K562 (cell line): ENCODE results near the gene PXMP2.

Experiments
- CBX5 ChIP-seq: IDR thresholded peaks from 2 replicates; pipeline ENCODE4 v1.6.1; 2014; ENCODE audit warnings: low read depth, borderline replicate concordance
- CTCF ChIP-seq, 3 experiments: IDR thresholded peaks in 2 of 3; conservative IDR thresholded peaks in 1 of 3; 2 replicates each; pipeline ENCODE4 v1.5.1; 2011 to 2012; ENCODE audit warnings: low read length in 3 of 3, mild to moderate bottlenecking in 3 of 3, control low read depth in 2 of 3, improper control_type of control experiment in 1 of 3, inconsistent platforms in 1 of 3, low read depth in 1 of 3, mixed read lengths in 1 of 3, moderate library complexity in 1 of 3; ENCODE audit not compliant: insufficient read depth in 2 of 3
- GABPA ChIP-seq: fragments of 200-800 bp; sonication (Bioruptor generic); conservative IDR thresholded peaks from 2 replicates; pipeline ENCODE4 v1.6.1; 2016; ENCODE audit warnings: low read depth, missing genetic modification characterization, missing compliant biosample characterization
- HIVEP1 ChIP-seq: fragments of 250-450 bp; sonication (Bioruptor Pico); IDR thresholded peaks from 2 replicates; pipeline ENCODE4 v1.4.0; 2020; ENCODE audit warnings: mild to moderate bottlenecking
- HLTF ChIP-seq: fragments of 450-650 bp; IDR thresholded peaks from 2 replicates; pipeline ENCODE4 v1.6.1; 2016
- IFI16 ChIP-seq: fragments of 250-450 bp; sonication (Bioruptor Pico); IDR thresholded peaks from 2 replicates; pipeline ENCODE4 v2.1.2; 2022; ENCODE audit warnings: mild to moderate bottlenecking, inconsistent platforms
- MAFF ChIP-seq: IDR thresholded peaks from 2 replicates; pipeline ENCODE4 v1.6.1; 2012; ENCODE audit warnings: low read length, improper control_type of control experiment
- MED1 ChIP-seq: sonication (generic); formaldehyde crosslinking; IDR thresholded peaks from 2 replicates; pipeline ENCODE4 v1.8.1; 2023; ENCODE audit warnings: missing genetic modification reagents, borderline replicate concordance
- RBM39 ChIP-seq: fragments of 200-400 bp; formaldehyde crosslinking; optimal IDR thresholded peaks from 2 replicates; pipeline ENCODE3; 2018; ENCODE audit warnings: low read depth, low read length
- SETDB1 ChIP-seq: IDR thresholded peaks from one replicate; pipeline ENCODE4 v1.6.1; 2012; ENCODE audit warnings: low read length, control low read depth, inconsistent platforms
- TFAM ChIP-seq: fragments of 250-450 bp; sonication (Bioruptor Pico); conservative IDR thresholded peaks from 2 replicates; pipeline ENCODE4 v1.5.0; 2021; ENCODE audit warnings: mild to moderate bottlenecking, moderate library complexity
- ZBTB7A ChIP-seq: IDR thresholded peaks from 2 replicates; pipeline ENCODE4 v1.6.1; 2011; ENCODE audit warnings: low read depth, mild to moderate bottlenecking, low read length, moderate library complexity, borderline replicate concordance; ENCODE audit not compliant: control insufficient read depth
- ZNF780A ChIP-seq: fragments of 250-450 bp; sonication (Bioruptor Pico); IDR thresholded peaks from 2 replicates; pipeline ENCODE4 v1.5.0; 2021; ENCODE audit warnings: mild to moderate bottlenecking
- ZNF830 ChIP-seq: fragments of 250-450 bp; sonication (Bioruptor Pico); IDR thresholded peaks from 2 replicates; pipeline ENCODE4 v1.5.0; 2021; ENCODE audit warnings: mild to moderate bottlenecking

- TF ChIP-seq CTCF (IDR thresholded peaks at IDR 0.05 in 2 of 3, conservative IDR thresholded peaks at IDR 0.05 in 1 of 3; ENCODE audit: insufficient read depth in 2 of 3, low read depth in 1 of 3, low read length in 3 of 3) = no peak
- no peak for TF ChIP-seq RBM39
- TF ChIP-seq GABPA (tag) = no peak
- TF ChIP-seq ZBTB7A = no peak
- TF ChIP-seq CBX5 = no peak
- no peak for TF ChIP-seq SETDB1
- TF ChIP-seq HLTF = no peak
- no peak for TF ChIP-seq TFAM (CRISPR knock-in tag)
- no peak for TF ChIP-seq ZNF780A (CRISPR knock-in tag)
- no peak for TF ChIP-seq IFI16 (CRISPR knock-in tag)
- TF ChIP-seq HIVEP1 (CRISPR knock-in tag) = no peak
- TF ChIP-seq ZNF830 = no peak
- no peak for TF ChIP-seq MED1
- no peak for TF ChIP-seq MAFF
Measured at GRCh38 chr12:132657004-132657727, 30.2 kb upstream of the PXMP2 start.
